Calu3 (cell line): ENCODE data around the gene DOCK3. TPM values are rescaled to one million over a fixed set of nuclear protein-coding genes. Genes with fewer than 3 reads are reported as not detected.

Experiments
- BruUV-seq: library from RNA; stranded (reverse); fragments of 400-500 nt; replicated peaks from 2 replicates; lab custom pipeline; 2021; lab: Mats Ljungman, UMichigan
- CTCF ChIA-PET: fragments of 300-600 bp; sonication (Branson Sonifier 250); formaldehyde crosslinking; loops from one replicate; lab custom pipeline; 2022; ENCODE audit warnings: antibody characterized with exemption; lab: Charles Lee
- DNase-seq: peaks from one replicate; pipeline ENCODE4 v3.0.0; 2022
- H3K27ac Mint-ChIP-seq: one replicate; pipeline ENCODE4 v1.8.0; 2022; ENCODE audit warnings: mixed read lengths; ENCODE audit not compliant: unreplicated experiment
- H3K27me3 Mint-ChIP-seq: one replicate; pipeline ENCODE4 v1.8.0; 2022; ENCODE audit warnings: mixed read lengths; ENCODE audit not compliant: unreplicated experiment
- H3K36me3 Mint-ChIP-seq: one replicate; pipeline ENCODE4 v1.8.0; 2022; ENCODE audit warnings: mild to moderate bottlenecking, moderate library complexity, mixed read lengths; ENCODE audit not compliant: insufficient read depth, unreplicated experiment
- H3K4me1 Mint-ChIP-seq: one replicate; pipeline ENCODE4 v1.8.0; 2022; ENCODE audit warnings: mild to moderate bottlenecking, low read depth, mixed read lengths; ENCODE audit not compliant: unreplicated experiment
- H3K4me3 Mint-ChIP-seq: one replicate; pipeline ENCODE4 v1.8.0; 2022; ENCODE audit warnings: mild to moderate bottlenecking, low read depth, moderate library complexity, mixed read lengths; ENCODE audit not compliant: unreplicated experiment
- H3K9me3 Mint-ChIP-seq: one replicate; pipeline ENCODE4 v1.8.0; 2022; ENCODE audit warnings: low read depth, mixed read lengths; ENCODE audit not compliant: unreplicated experiment
- intact Hi-C: fragments of 100-400 bp; cut with micrococcal nuclease; formaldehyde crosslinking; loops from one replicate; pipeline ENCODE4 v1.10.0; 2022; ENCODE audit not compliant: unreplicated experiment
- total RNA-seq: library from RNA; stranded (reverse); gene quantifications from 2 replicates; pipeline ENCODE4 v1.2.3, GENCODE V29; 2022
- TF ChIP-seq, protein P1 (sequence below): fragments of 200-600 bp; IDR thresholded peaks from one replicate; pipeline ENCODE4 v1.8.0; 2022; ENCODE audit warnings: antibody characterized with exemption; ENCODE audit not compliant: unreplicated experiment

The DOCK3 gene
- total RNA-seq, 1 experiment from 2014 or later = 0.19 TPM

- TF ChIP-seq, protein P1, sequence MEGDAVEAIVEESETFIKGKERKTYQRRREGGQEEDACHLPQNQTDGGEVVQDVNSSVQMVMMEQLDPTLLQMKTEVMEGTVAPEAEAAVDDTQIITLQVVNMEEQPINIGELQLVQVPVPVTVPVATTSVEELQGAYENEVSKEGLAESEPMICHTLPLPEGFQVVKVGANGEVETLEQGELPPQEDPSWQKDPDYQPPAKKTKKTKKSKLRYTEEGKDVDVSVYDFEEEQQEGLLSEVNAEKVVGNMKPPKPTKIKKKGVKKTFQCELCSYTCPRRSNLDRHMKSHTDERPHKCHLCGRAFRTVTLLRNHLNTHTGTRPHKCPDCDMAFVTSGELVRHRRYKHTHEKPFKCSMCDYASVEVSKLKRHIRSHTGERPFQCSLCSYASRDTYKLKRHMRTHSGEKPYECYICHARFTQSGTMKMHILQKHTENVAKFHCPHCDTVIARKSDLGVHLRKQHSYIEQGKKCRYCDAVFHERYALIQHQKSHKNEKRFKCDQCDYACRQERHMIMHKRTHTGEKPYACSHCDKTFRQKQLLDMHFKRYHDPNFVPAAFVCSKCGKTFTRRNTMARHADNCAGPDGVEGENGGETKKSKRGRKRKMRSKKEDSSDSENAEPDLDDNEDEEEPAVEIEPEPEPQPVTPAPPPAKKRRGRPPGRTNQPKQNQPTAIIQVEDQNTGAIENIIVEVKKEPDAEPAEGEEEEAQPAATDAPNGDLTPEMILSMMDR = no peak
- H3K27me3 Mint-ChIP-seq = peaks cover 66% of the 10 kb centered on the region
- CTCF ChIA-PET = no interaction called here
- no peaks in the 10 kb centered on the region for H3K9me3 Mint-ChIP-seq
- no peak overlapping the region for H3K27ac Mint-ChIP-seq
- H3K4me3 Mint-ChIP-seq = no peak overlapping the region
- no peak for DNase-seq
- no peaks in the 10 kb centered on the region for H3K36me3 Mint-ChIP-seq
- intact Hi-C loops = no loop called here
- H3K4me1 Mint-ChIP-seq = no peaks in the 10 kb centered on the region
- no TSS peak for BruUV-seq
Measured at GRCh38 chr3:51378065-51378464, 703.3 kb downstream of the DOCK3 start.

- peaks cover 60% of the 10 kb centered on the region for H3K27me3 Mint-ChIP-seq
- CTCF ChIA-PET = no interaction called here
- TF ChIP-seq, protein P1 = no peak
Measured at GRCh38 chr3:51378726-51379125, 704.0 kb downstream of the DOCK3 start.

GRCh38 chr3:51379301-51379700, 704.6 kb downstream of the DOCK3 start:
- Mint-ChIP-seq H3K27me3 (peaks cover 54% of the 10 kb centered on the region), H3K27ac (no peak overlapping the region), H3K9me3 (no peaks in the 10 kb centered on the region), H3K4me3 (no peak overlapping the region), H3K36me3 (peaks cover 5% of the 10 kb centered on the region), H3K4me1 (no peaks in the 10 kb centered on the region)
- no TSS peak for BruUV-seq
- no peak for DNase-seq
- intact Hi-C loops = no loop called here
- CTCF ChIA-PET = interaction anchor here (0.6 kb wide), 1 partner anchor 241 kb away, joined by 5 read pairs; no protein-coding TSS in a partner anchor
- TF ChIP-seq, protein P1 = no peak

More at GRCh38 chr3:51378726-51379125, 704.0 kb downstream of the DOCK3 start:
- Mint-ChIP-seq H3K9me3 (no peaks in the 10 kb centered on the region), H3K4me1 (no peaks in the 10 kb centered on the region), H3K36me3 (no peaks in the 10 kb centered on the region), H3K4me3 (no peak overlapping the region), H3K27ac (no peak overlapping the region)
- no TSS peak for BruUV-seq
- DNase-seq = no peak
- intact Hi-C loops = no loop called here

DNA sequence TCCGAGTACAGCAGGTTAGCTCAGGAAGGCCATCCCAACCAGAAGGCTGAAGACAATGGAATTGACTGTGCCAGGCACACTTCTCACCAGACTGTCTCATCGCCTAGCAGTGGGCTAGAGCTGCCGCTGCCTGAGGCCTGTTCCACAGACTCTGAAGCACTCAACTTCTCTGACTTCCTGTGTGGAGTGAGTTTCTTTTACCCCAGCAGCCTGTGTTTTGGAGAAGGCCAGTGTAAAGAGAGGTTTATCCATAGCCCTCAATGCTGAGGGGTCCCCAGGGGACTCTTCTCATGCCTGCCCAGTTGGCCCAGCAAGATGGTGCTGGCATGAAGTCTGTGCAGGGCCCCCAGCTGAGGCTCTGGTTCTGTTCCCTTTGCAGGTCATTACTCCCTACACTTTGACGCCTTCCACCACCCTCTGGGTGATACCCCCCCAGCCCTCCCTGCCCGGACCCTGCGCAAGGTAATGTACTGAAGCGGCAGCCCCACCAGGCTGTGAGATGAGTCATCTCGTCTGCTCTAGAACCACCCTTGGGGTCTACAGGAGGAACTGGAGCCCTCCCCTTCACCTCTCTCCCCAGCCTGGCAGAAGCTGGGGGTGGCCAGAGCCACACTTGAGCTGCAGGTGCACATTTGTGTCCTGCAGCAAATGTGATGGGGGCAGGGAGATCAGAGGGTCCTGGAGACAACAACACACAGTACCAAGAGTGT, 705.2 kb downstream of the DOCK3 start:
- Mint-ChIP-seq H3K4me1 (no peaks in the 10 kb centered on the region), H3K27ac (no peak overlapping the region), H3K36me3 (peaks cover 11% of the 10 kb centered on the region), H3K27me3 (peaks cover 48% of the 10 kb centered on the region), H3K4me3 (no peak overlapping the region), H3K9me3 (no peaks in the 10 kb centered on the region)
- DNase-seq = no peak
- CTCF ChIA-PET = interaction anchor here (0.6 to 0.7 kb wide), 3 partner anchors 9 to 725 kb away, joined by 4 to 7 read pairs (median 5); no protein-coding TSS in a partner anchor
- no TSS peak for BruUV-seq
- intact Hi-C loops = no loop called here
- TF ChIP-seq, protein P1 = no peak
